ENCODE data around the gene DMBX1.

Gene DMBX1

DNA sequence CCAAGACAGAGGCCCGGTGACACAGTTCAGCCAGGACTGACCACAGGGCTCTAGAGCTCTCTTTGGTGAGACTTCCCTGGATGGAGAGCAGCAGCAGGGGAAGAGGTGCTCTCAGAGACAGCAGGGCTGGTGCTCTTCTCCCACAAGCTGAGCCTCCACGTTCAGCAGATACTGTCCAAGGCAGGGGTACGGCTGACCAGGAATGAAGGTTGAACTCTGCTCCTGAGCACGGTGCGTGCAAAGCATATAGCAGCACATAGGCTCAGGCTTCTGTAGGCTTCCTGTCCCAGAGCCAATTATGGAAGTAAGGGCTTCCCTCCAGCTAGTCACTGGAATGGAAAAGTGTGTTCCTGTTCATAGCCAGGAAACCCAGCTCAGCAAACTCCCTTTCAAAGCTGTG, 23.9 kb downstream of the DMBX1 start:
- no peak for DNase-seq (ENCODE audit: low read depth)
- no peak overlapping the region for H3K4me3 ChIP-seq (ENCODE audit: low read depth, low read length)
- TF ChIP-seq, protein P1, sequence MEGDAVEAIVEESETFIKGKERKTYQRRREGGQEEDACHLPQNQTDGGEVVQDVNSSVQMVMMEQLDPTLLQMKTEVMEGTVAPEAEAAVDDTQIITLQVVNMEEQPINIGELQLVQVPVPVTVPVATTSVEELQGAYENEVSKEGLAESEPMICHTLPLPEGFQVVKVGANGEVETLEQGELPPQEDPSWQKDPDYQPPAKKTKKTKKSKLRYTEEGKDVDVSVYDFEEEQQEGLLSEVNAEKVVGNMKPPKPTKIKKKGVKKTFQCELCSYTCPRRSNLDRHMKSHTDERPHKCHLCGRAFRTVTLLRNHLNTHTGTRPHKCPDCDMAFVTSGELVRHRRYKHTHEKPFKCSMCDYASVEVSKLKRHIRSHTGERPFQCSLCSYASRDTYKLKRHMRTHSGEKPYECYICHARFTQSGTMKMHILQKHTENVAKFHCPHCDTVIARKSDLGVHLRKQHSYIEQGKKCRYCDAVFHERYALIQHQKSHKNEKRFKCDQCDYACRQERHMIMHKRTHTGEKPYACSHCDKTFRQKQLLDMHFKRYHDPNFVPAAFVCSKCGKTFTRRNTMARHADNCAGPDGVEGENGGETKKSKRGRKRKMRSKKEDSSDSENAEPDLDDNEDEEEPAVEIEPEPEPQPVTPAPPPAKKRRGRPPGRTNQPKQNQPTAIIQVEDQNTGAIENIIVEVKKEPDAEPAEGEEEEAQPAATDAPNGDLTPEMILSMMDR (IDR thresholded peaks at IDR 0.05; ENCODE audit: control insufficient read depth, extremely low read depth, insufficient read depth): no peak

DNA sequence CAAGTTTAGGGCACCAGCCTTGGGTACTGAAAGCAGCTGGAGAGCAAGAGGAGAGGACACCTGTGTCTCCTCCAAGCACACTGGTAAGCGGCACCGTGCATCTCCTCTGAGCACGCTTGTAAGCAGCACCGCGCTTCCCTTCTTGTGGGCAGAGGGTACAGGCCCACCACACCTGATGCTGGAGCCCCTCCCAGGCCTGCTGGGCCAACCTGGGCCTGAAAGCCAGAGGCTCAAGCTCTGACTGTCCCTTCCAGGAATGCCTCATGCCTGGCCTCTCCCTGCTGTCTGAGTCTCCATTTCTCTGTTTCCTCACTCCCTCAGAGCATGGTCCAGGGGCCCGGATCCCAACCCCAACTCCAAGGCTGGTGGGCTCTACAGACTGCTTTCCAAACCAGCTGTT, 25.9 kb downstream of the DMBX1 start:
- TF ChIP-seq, protein P1 (IDR thresholded peaks at IDR 0.05; ENCODE audit: control insufficient read depth, extremely low read depth, insufficient read depth): no peak
- H3K4me3 ChIP-seq (ENCODE audit: low read depth, low read length): no peak overlapping the region
- no peak for DNase-seq (ENCODE audit: low read depth)

DNA sequence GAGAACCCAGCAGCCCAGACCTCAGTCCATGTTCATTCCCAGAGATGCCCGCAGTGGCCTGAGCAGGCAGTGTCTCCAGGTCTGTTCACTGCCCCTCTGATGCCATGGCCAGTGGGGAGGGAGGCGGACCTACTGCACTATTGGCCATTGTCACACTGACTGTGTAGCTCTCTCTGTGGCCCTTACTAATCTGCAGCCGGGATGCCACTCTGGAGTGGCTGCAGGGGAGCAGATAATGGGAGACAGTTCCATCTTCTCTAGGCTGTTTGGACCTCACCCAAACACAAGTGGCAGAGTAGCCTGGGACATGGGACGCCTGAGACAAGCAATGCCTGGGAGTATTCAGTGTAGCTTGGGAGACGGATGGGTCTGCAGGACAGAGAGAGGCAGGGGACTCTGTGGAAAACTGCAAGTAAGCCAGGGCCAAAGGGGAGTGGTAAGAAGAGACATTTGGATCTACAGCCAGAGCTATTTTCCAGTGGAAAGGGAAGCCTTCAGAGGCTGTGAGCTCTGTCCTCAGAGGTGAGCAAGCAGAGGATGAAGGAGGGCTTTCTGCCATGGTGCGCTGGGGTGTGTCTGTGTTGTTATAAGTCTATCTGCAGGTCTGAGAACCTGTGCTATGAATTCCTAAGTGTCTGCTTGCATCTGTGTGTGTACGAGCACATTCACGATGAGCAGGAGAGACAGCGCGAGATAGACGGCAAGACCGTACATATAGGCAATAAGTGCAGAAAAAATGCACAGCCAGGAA, 26.7 kb downstream of the DMBX1 start:
- TF ChIP-seq, protein P1 (IDR thresholded peaks at IDR 0.05; ENCODE audit: control insufficient read depth, extremely low read depth, insufficient read depth): no peak
- DNase-seq (ENCODE audit: low read depth): no peak
- H3K4me3 ChIP-seq (ENCODE audit: low read depth, low read length): no peak overlapping the region

DNA sequence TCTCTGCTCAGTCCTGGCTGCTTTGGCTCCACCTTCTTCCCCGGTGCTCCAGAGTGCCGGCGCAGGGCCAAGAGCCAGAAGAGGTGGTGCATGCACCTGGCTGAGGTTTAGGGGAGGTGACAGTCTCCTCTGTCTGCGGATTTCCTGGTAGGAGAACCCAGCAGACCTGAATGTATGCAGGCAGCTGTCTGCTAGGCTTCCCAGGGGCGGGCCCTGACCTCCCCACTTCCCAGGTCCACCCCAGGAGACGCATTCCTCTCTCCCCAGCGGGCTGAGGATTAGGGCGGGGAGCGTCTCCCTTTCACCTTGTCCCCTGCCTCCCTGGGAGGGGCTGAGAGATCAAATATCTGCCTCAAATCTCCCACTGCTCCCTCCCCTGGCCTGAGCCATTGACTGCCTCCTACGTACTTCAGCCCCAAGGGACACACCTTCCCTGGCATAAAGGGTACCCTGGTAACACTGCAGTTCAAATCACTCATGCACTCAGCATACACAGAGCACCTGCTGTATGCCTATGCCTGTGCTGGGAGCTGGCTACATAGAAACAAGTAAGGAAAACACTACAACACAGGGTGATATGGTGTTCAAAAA, 27.5 kb downstream of the DMBX1 start:
- peak; percentile 83 for DNase-seq (ENCODE audit: low read depth)
- no peak overlapping the region for H3K4me3 ChIP-seq (ENCODE audit: low read depth, low read length)
- TF ChIP-seq, protein P1 (IDR thresholded peaks at IDR 0.05; ENCODE audit: control insufficient read depth, extremely low read depth, insufficient read depth): peak; percentile 14; the same call in 1 of the 2 replicates

- H3K4me3 ChIP-seq (ENCODE audit: low read depth, low read length): no peak overlapping the region
- TF ChIP-seq, protein P1 (IDR thresholded peaks at IDR 0.05; ENCODE audit: control insufficient read depth, extremely low read depth, insufficient read depth): no peak
- DNase-seq (ENCODE audit: low read depth): no peak
Measured at GRCh38 chr1:46517932-46518498, 28.4 kb downstream of the DMBX1 start.

DNA sequence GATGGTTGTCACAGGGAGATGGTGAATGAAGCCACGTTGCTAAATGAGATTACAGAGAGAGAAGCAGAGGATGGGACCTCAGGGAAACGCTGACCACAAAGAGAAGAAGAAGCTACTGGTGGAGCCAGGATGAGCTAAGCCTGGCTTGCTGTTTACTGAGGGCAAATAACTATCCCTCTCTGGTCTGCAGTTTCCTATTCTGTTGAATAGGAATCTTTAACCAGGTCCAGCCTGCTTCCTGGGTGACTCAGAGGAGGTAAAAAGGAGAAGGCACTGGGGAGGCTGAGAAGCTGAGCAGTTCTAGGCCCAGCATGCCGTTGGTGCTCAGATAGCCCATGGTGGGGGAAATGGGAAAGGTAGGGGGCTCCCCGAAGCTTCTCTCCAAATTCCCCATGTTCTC, 29.6 kb downstream of the DMBX1 start:
- no peak for DNase-seq (ENCODE audit: low read depth)
- H3K4me3 ChIP-seq (ENCODE audit: low read depth, low read length): no peak overlapping the region
- TF ChIP-seq, protein P1 (IDR thresholded peaks at IDR 0.05; ENCODE audit: control insufficient read depth, extremely low read depth, insufficient read depth): no peak

Data from LNCaP clone FGC (cell line).